HG03060 (cell line): ENCODE measurements around the gene C1QTNF8.

ENCODE experiments used
- ATAC-seq: cut with Tn5 transposase; IDR thresholded peaks from one replicate; pipeline ENCODE4 v1.9.1; 2021; ENCODE audit warnings: low read depth, moderate number of reproducible peaks; ENCODE audit not compliant: unreplicated experiment

The C1QTNF8 gene

GRCh38 chr16:1112506-1113184 lies 16.6 kb upstream of the C1QTNF8 start:
- ATAC-seq = no peak

GRCh38 chr16:1109648-1110047 lies 13.6 kb upstream of the C1QTNF8 start:
- ATAC-seq = no peak

GRCh38 chr16:1108299-1109252 lies 12.5 kb upstream of the C1QTNF8 start:
- ATAC-seq = no peak

GRCh38 chr16:1107731-1108130 lies 11.7 kb upstream of the C1QTNF8 start:
- ATAC-seq = no peak

GRCh38 chr16:1107141-1107540 lies 11.1 kb upstream of the C1QTNF8 start:
- ATAC-seq = no peak

GRCh38 chr16:1106659-1107058 lies 10.6 kb upstream of the C1QTNF8 start:
- ATAC-seq = no peak

GRCh38 chr16:1105888-1106620 lies 10.0 kb upstream of the C1QTNF8 start:
- no peak for ATAC-seq

GRCh38 chr16:1103636-1103980 lies 7.6 kb upstream of the C1QTNF8 start:
- no peak for ATAC-seq

- no peak for ATAC-seq
Observed at GRCh38 chr16:1102921-1103635, 7.0 kb upstream of the C1QTNF8 start.

- no peak for ATAC-seq
Observed at GRCh38 chr16:1102333-1102700, 6.3 kb upstream of the C1QTNF8 start.

- no peak for ATAC-seq
Observed at GRCh38 chr16:1101573-1102332, 5.7 kb upstream of the C1QTNF8 start.

- no peak for ATAC-seq
Observed at GRCh38 chr16:1101133-1101532, 5.1 kb upstream of the C1QTNF8 start.

- ATAC-seq = no peak
Observed at GRCh38 chr16:1100084-1100800, 4.2 kb upstream of the C1QTNF8 start.

- ATAC-seq = no peak
Observed at GRCh38 chr16:1099189-1100083, 3.4 kb upstream of the C1QTNF8 start.

- no peak for ATAC-seq
Observed at GRCh38 chr16:1098266-1098991, 2.4 kb upstream of the C1QTNF8 start.

- ATAC-seq = no peak
Observed at GRCh38 chr16:1097800-1098199, 1.8 kb upstream of the C1QTNF8 start.

GRCh38 chr16:1097156-1097555 lies 1.1 kb upstream of the C1QTNF8 start:
- no peak for ATAC-seq
